HCT116 (cell line): ENCODE data around the gene C1orf35. TPM values are rescaled to one million over a fixed set of nuclear protein-coding genes. Genes with fewer than 3 reads are reported as not detected.

Experiments used
- ATAC-seq: fragments of 200-7000 bp; cut with Tn5 transposase; 2 replicates; pipeline ENCODE4 v1.9.1; 2020; ENCODE audit warnings: mild to moderate bottlenecking, moderate library complexity
- BruUV-seq: library from RNA; stranded (reverse); fragments of 400-500 nt; replicated peaks from 2 replicates; lab custom pipeline; 2021; lab: Mats Ljungman, UMichigan
- CTCF ChIA-PET: fragments of 300-600 bp; sonication (Branson Sonifier 250); formaldehyde crosslinking; loops from one replicate; lab custom pipeline; 2021; ENCODE audit warnings: antibody characterized with exemption; lab: Charles Lee
- POLR2A ChIA-PET: fragments of 300-600, 350-600 bp; sonication (Branson Sonifier 250); formaldehyde crosslinking; loops from one replicate; lab custom pipeline; 2021; ENCODE audit warnings: antibody characterized with exemption; lab: Charles Lee
- RAD21 ChIA-PET, 2 experiments: fragments of 300-600 bp; sonication (Branson Sonifier 250); formaldehyde crosslinking; loops; one replicate each; lab custom pipeline; 2023; ENCODE audit warnings: low total read pairs in 2 of 2; ENCODE audit not compliant: uncharacterized antibody in 2 of 2, unreplicated experiment in 2 of 2, low non-redundant PET in 1 of 2; lab: Charles Lee
- DNase-seq: peaks from one replicate; pipeline ENCODE4 v3.0.0-alpha.2; 2010; ENCODE audit warnings: low read depth, low spot score
- H2AFZ ChIP-seq: fragments of 200-600 bp; shearing (Covaris generic), sonication (generic); 2 replicates; pipeline ENCODE4 v1.6.1; 2017; ENCODE audit warnings: low read depth, mixed run types, mixed read lengths, antibody characterized with exemption, low read length; ENCODE audit not compliant: poor library complexity, severe bottlenecking
- H3K27ac ChIP-seq: 2 replicates; pipeline ENCODE4 v1.5.1; 2012; ENCODE audit warnings: low read depth, low read length
- H3K27me3 ChIP-seq: fragments of 200-600 bp; sonication (generic); 2 replicates; pipeline ENCODE4 v1.6.1; 2016; ENCODE audit warnings: mixed run types, low read length, mixed read lengths; ENCODE audit not compliant: insufficient read depth
- H3K36me3 ChIP-seq, 2 experiments: fragments of 200-500 bp in 1 of 2; fragments of 200-600 bp in 1 of 2; sonication (Bioruptor generic) in 1 of 2; sonication (generic) in 1 of 2; 2 replicates each; pipeline versions ENCODE4 v1.5.1 to v1.6.1; 2014 to 2016; ENCODE audit warnings: low read length in 2 of 2, inconsistent platforms in 1 of 2, mixed read lengths in 1 of 2, mixed run types in 1 of 2; ENCODE audit not compliant: insufficient read depth in 2 of 2, control insufficient read depth in 1 of 2
- H3K4me1 ChIP-seq, 2 experiments: fragments of 200-600 bp in 1 of 2; sonication (generic) in 1 of 2; 2 replicates each; pipeline versions ENCODE4 v1.5.1 to v1.6.1; 2012 to 2017; ENCODE audit warnings: low read length in 2 of 2, inconsistent platforms in 1 of 2, mild to moderate bottlenecking in 1 of 2, mixed read lengths in 1 of 2, mixed run types in 1 of 2, moderate library complexity in 1 of 2; ENCODE audit not compliant: insufficient read depth in 2 of 2, control insufficient read depth in 1 of 2
- H3K4me2 ChIP-seq: fragments of 200-600 bp; sonication (generic); 2 replicates; pipeline ENCODE4 v1.6.1; 2017; ENCODE audit warnings: mixed run types, low read length, mixed read lengths
- H3K4me3 ChIP-seq, 2 experiments: fragments of 200-600 bp in 1 of 2; sonication (generic) in 1 of 2; replicated peaks in 1 of 2; 2 replicates each; pipeline ENCODE4 v1.5.1; 2011 to 2016; ENCODE audit warnings: low read length in 2 of 2, control low read depth in 1 of 2, low read depth in 1 of 2, mild to moderate bottlenecking in 1 of 2, mixed read lengths in 1 of 2, mixed run types in 1 of 2
- H3K79me2 ChIP-seq: fragments of 200-600 bp; sonication (generic); 2 replicates; pipeline ENCODE4 v1.6.1; 2017; ENCODE audit warnings: mild to moderate bottlenecking, mixed run types, low read length, moderate library complexity, mixed read lengths; ENCODE audit not compliant: insufficient read depth
- H3K9ac ChIP-seq: fragments of 200-600 bp; sonication (generic); 2 replicates; pipeline ENCODE4 v1.6.1; 2016; ENCODE audit warnings: low read length, mixed read lengths
- H3K9me2 ChIP-seq: fragments of 200-600 bp; sonication (generic), shearing (Covaris generic); 2 replicates; pipeline ENCODE4 v1.6.1; 2017; ENCODE audit warnings: mixed run types, mild to moderate bottlenecking, moderate library complexity; ENCODE audit not compliant: insufficient read depth
- H3K9me3 ChIP-seq, 2 experiments: fragments of 200-500 bp in 1 of 2; fragments of 200-600 bp in 1 of 2; sonication (Bioruptor generic) in 1 of 2; sonication (generic) in 1 of 2; 2 replicates each; pipeline ENCODE4 v1.6.1; 2014 to 2017; ENCODE audit warnings: low read length in 2 of 2, mixed read lengths in 2 of 2, inconsistent platforms in 1 of 2, low read depth in 1 of 2, mild to moderate bottlenecking in 1 of 2, mixed run types in 1 of 2, moderate library complexity in 1 of 2; ENCODE audit not compliant: control insufficient read depth in 1 of 2, insufficient read depth in 1 of 2
- H4K20me1 ChIP-seq: fragments of 200-600 bp; sonication (generic), shearing (Covaris generic); 2 replicates; pipeline ENCODE4 v1.6.1; 2017; ENCODE audit warnings: mixed run types, mild to moderate bottlenecking, moderate library complexity; ENCODE audit not compliant: insufficient read depth
- ATF3 ChIP-seq: IDR thresholded peaks from 2 replicates; pipeline ENCODE4 v1.6.1; 2012
- CBX3 ChIP-seq: IDR thresholded peaks from 2 replicates; pipeline ENCODE4 v1.6.1; 2012; ENCODE audit warnings: low read depth
- ELF1 ChIP-seq: IDR thresholded peaks from 2 replicates; pipeline ENCODE4 v1.6.1; 2012; ENCODE audit warnings: low read depth, borderline replicate concordance
- EZH2 ChIP-seq: fragments of 200-600 bp; sonication (generic); IDR thresholded peaks from 2 replicates; pipeline ENCODE4 v1.6.1; 2017; ENCODE audit warnings: antibody characterized with exemption, mixed run types
- EZH2phosphoT487 ChIP-seq: fragments of 200-600 bp; IDR thresholded peaks from 2 replicates; pipeline ENCODE4 v1.6.1; 2018; ENCODE audit warnings: antibody characterized with exemption, borderline replicate concordance
- FOSL1 ChIP-seq: IDR thresholded peaks from 2 replicates; pipeline ENCODE4 v1.6.1; 2012; ENCODE audit warnings: low read depth
- POLR2A ChIP-seq: IDR thresholded peaks from 2 replicates; pipeline ENCODE4 v1.7.0; 2011; ENCODE audit warnings: borderline replicate concordance; ENCODE audit not compliant: insufficient read depth, insufficient read length; ENCODE audit errors: extremely low read depth
- POLR2AphosphoS5 ChIP-seq: IDR thresholded peaks from 2 replicates; pipeline ENCODE4 v1.6.1; 2011; ENCODE audit warnings: mild to moderate bottlenecking, low read depth, low read length, moderate library complexity
- RAD21 ChIP-seq: IDR thresholded peaks from 2 replicates; pipeline ENCODE4 v1.6.1; 2012; ENCODE audit warnings: low read depth, mild to moderate bottlenecking
- SIN3A ChIP-seq: IDR thresholded peaks from 2 replicates; pipeline ENCODE4 v1.6.1; 2012; ENCODE audit warnings: low read depth
- SP1 ChIP-seq: IDR thresholded peaks from 2 replicates; pipeline ENCODE4 v1.6.1; 2012; ENCODE audit warnings: low read depth
- TCF7L2 ChIP-seq: IDR thresholded peaks from 2 replicates; pipeline ENCODE4 v1.7.0; 2011; ENCODE audit warnings: borderline replicate concordance, inconsistent platforms; ENCODE audit not compliant: insufficient read depth, insufficient read length; ENCODE audit errors: extremely low read depth
- YY1 ChIP-seq: IDR thresholded peaks from 2 replicates; pipeline ENCODE4 v1.6.1; 2011; ENCODE audit warnings: low read length, low read depth, moderate library complexity, mild to moderate bottlenecking; ENCODE audit not compliant: insufficient replicate concordance; ENCODE audit errors: extremely low read depth
- ZFX ChIP-seq: fragments of 450-650 bp; IDR thresholded peaks from 2 replicates; pipeline ENCODE4 v1.6.1; 2017
- ZNF274 ChIP-seq: fragments of 200-500 bp; sonication (Bioruptor generic); IDR thresholded peaks from 2 replicates; pipeline ENCODE4 v1.6.1; 2014; ENCODE audit warnings: mild to moderate bottlenecking, low read depth, low read length, inconsistent platforms
- intact Hi-C: fragments of 100-400 bp; cut with micrococcal nuclease; formaldehyde crosslinking; loops from 2 replicates; pipeline ENCODE4 v1.10.0; 2022
- total RNA-seq: library from RNA; stranded (reverse); gene quantifications from one replicate; pipeline ENCODE4 v1.2.1, GENCODE V29; 2021; ENCODE audit not compliant: unreplicated experiment
- TF ChIP-seq, protein P1 (sequence below): IDR thresholded peaks from 2 replicates; pipeline ENCODE4 v1.6.1; 2012; ENCODE audit warnings: low read depth

C1orf35 gene
- total RNA-seq, 1 experiment from 2014 or later, result 26.1 TPM

- H3K9me3 ChIP-seq, result no peaks in the 10 kb centered on the region
- H3K4me1 ChIP-seq, result peaks cover 4 to 25% of the 10 kb centered on the region in 2 experiments; a peak in 3 of 4 replicates
- H3K27me3 ChIP-seq, result no peaks in the 10 kb centered on the region
- H3K27ac ChIP-seq, result peak overlapping the region; percentile 57; the same call in 1 of the 2 replicates
- H2AFZ ChIP-seq, result no peak overlapping the region
- peak overlapping the region; percentile 99 for H3K4me2 ChIP-seq
- H3K36me3 ChIP-seq, result peaks cover 0 to 14% of the 10 kb centered on the region in 2 experiments; a peak in 1 of 4 replicates
- intact Hi-C loops, result loop anchor here (2.0 kb wide), 1 partner anchor 33 kb away; the partner anchor contains the start of gene GUK1
- no peaks in the 10 kb centered on the region for H4K20me1 ChIP-seq
- peak overlapping the region; percentile 97 to 98 for H3K4me3 ChIP-seq
- TF ChIP-seq FOSL1 (no peak), TCF7L2 (no peak), ZFX (no peak), CBX3 (no peak), SP1 (no peak), SIN3A (no peak), ELF1 (no peak), ZNF274 (no peak), POLR2AphosphoS5 (no peak), ATF3 (no peak), EZH2 (no peak), YY1 (no peak), POLR2A (no peak), RAD21 (no peak), EZH2phosphoT487 (no peak)
- TF ChIP-seq, protein P1, sequence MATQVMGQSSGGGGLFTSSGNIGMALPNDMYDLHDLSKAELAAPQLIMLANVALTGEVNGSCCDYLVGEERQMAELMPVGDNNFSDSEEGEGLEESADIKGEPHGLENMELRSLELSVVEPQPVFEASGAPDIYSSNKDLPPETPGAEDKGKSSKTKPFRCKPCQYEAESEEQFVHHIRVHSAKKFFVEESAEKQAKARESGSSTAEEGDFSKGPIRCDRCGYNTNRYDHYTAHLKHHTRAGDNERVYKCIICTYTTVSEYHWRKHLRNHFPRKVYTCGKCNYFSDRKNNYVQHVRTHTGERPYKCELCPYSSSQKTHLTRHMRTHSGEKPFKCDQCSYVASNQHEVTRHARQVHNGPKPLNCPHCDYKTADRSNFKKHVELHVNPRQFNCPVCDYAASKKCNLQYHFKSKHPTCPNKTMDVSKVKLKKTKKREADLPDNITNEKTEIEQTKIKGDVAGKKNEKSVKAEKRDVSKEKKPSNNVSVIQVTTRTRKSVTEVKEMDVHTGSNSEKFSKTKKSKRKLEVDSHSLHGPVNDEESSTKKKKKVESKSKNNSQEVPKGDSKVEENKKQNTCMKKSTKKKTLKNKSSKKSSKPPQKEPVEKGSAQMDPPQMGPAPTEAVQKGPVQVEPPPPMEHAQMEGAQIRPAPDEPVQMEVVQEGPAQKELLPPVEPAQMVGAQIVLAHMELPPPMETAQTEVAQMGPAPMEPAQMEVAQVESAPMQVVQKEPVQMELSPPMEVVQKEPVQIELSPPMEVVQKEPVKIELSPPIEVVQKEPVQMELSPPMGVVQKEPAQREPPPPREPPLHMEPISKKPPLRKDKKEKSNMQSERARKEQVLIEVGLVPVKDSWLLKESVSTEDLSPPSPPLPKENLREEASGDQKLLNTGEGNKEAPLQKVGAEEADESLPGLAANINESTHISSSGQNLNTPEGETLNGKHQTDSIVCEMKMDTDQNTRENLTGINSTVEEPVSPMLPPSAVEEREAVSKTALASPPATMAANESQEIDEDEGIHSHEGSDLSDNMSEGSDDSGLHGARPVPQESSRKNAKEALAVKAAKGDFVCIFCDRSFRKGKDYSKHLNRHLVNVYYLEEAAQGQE, result no peak
- ChIA-PET CTCF (no interaction called here), POLR2A (no interaction called here), RAD21 (no interaction called here)
- BruUV-seq, result no TSS peak
- ATAC-seq, result no peak
- H3K79me2 ChIP-seq, result peaks cover 25% of the 10 kb centered on the region
- DNase-seq, result no peak
- H3K9ac ChIP-seq, result peak overlapping the region; percentile 97
- no peaks in the 10 kb centered on the region for H3K9me2 ChIP-seq
These were observed 5.0 kb upstream of the C1orf35 start for GRCh38 chr1:228108055-228108690.
